C4-2B (cell line): Measurements from ENCODE around the gene ERGIC2.

ENCODE experiments used
- CTCF ChIP-seq: fragments of 450-650 bp; conservative IDR thresholded peaks from 2 replicates; pipeline ENCODE4 v1.5.1; 2017; ENCODE audit warnings: mild to moderate bottlenecking
- ZFX ChIP-seq: fragments of 450-650 bp; IDR thresholded peaks from 2 replicates; pipeline ENCODE4 v1.6.1; 2017

GRCh38 chr12:29403991-29404390, 23.0 kb upstream of the ERGIC2 start:
- TF ChIP-seq CTCF (no peak), ZFX (no peak)
